Subcutaneous abdominal adipose tissue (tissue), 5 donors: ENCODE data around the gene C14orf93.

ENCODE experiments used
- H3K27ac ChIP-seq: one replicate; pipeline ENCODE4 v1.7.0; 2013; ENCODE audit warnings: low read depth, mild to moderate bottlenecking, inconsistent platforms, low read length, moderate library complexity
- H3K27me3 ChIP-seq, 5 donors: one replicate each; pipeline ENCODE4 v1.7.0; 2013; ENCODE audit warnings: low read length in 5 of 5, inconsistent platforms in 1 of 5; ENCODE audit not compliant: control insufficient read depth in 5 of 5, insufficient read depth in 4 of 5
- H3K36me3 ChIP-seq, 5 donors: one replicate each; pipeline ENCODE4 v1.7.0; 2013; ENCODE audit warnings: low read length in 5 of 5; ENCODE audit not compliant: control insufficient read depth in 5 of 5, insufficient read depth in 5 of 5
- H3K4me1 ChIP-seq, 5 donors: one replicate each; pipeline ENCODE4 v1.7.0; 2013; ENCODE audit warnings: low read length in 5 of 5, mild to moderate bottlenecking in 3 of 5, moderate library complexity in 1 of 5; ENCODE audit not compliant: control insufficient read depth in 5 of 5, insufficient read depth in 5 of 5
- H3K4me3 ChIP-seq, 5 donors: one replicate each; pipeline ENCODE4 v1.7.0; 2013; ENCODE audit warnings: low read length in 5 of 5, low read depth in 1 of 5
- H3K9ac ChIP-seq, 5 donors: one replicate each; pipeline ENCODE4 v1.7.0; 2013; ENCODE audit warnings: low read length in 5 of 5, mild to moderate bottlenecking in 4 of 5, moderate library complexity in 3 of 5
- H3K9me3 ChIP-seq, 5 donors: one replicate each; pipeline ENCODE4 v1.7.0; 2013; ENCODE audit warnings: low read length in 5 of 5; ENCODE audit not compliant: control insufficient read depth in 5 of 5
- donor health status: healthy.
- donor health status: healthy.
- donor health status: healthy.
- donor health status: healthy.
- donor health status: healthy.

The C14orf93 gene

GRCh38 chr14:23009939-23010726, at the start of gene C14orf93:
TSS of gene C14orf93 (minus strand) at chr14:23010143. CDS start at chr14:22999023, 11,120 bp downstream.
- peaks cover 0 to 26% (median 23%) of the 10 kb centered on the region in 5 donors for H3K4me1 ChIP-seq
- peak within 1 kb of the TSS; percentile 57 to 80 (median 69) for H3K4me3 ChIP-seq
- H3K36me3 ChIP-seq = no peaks in the 10 kb centered on the region
- peak within 1 kb of the TSS; percentile 34 to 71 (median 56) for H3K9ac ChIP-seq
- peak within 1 kb of the TSS; percentile 63 for H3K27ac ChIP-seq
- no peaks in the 10 kb centered on the region for H3K27me3 ChIP-seq
- no peaks in the 10 kb centered on the region for H3K9me3 ChIP-seq

- Histone ChIP-seq H3K27me3 (no peaks in the 10 kb centered on the region), H3K4me3 (no peak overlapping the region), H3K9ac (no peak overlapping the region), H3K36me3 (peaks cover 14 to 49% (median 45%) of the 10 kb centered on the region in 5 donors), H3K4me1 (peaks cover 0 to 33% (median 25%) of the 10 kb centered on the region in 5 donors), H3K27ac (no peak overlapping the region), H3K9me3 (no peaks in the 10 kb centered on the region)
These were observed 48.9 kb upstream of the C14orf93 start for GRCh38 chr14:23058654-23059504.

DNA sequence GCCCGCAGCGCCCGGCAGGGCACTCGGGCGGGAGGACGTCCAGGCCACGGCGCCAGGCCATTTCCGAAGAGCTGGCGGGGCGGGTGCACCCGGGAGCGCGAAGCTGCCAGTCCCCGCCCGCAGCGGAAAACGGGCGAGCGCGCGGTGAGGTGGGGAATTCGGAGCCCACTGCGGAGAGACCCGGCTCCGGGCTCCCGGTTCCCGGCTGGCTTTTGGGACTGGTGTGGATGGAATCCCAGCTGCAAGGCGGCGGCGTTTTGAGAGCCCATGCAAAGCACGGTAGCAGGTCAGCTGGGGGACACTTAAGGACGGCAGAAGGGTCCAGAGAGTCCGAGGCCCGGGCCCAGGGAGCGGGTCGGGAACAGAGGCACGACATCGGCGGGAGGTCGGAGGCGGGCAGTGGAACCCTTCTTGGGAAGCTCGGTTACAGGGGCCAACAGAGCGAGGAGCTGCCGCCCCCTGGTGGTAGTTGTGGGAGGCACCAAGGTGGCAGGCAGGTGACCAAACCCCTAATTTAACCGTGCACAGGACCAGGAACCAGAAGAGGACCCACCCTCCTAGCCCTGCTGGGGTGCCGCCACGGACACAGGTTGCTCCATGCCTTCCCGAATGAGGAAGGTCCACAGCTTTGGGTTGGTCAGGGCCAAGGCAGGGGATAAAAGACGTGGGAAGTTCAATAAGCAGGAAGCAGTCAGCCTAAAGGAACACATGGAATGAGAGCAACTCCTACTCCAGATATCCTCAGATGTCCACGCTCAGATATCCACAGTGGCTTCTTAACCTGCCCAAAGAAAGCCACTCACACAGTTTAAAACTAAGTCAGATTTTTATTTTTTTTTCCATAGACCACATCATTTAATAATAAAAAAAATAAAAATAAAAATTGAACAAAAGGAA, 48.1 kb upstream of the C14orf93 start:
- H3K27ac ChIP-seq = no peak overlapping the region
- H3K4me1 ChIP-seq = peaks cover 0 to 33% (median 25%) of the 10 kb centered on the region in 5 donors
- peaks cover 7 to 40% (median 37%) of the 10 kb centered on the region in 5 donors for H3K36me3 ChIP-seq
- no peaks in the 10 kb centered on the region for H3K27me3 ChIP-seq
- H3K4me3 ChIP-seq = peak overlapping the region in 4 of 5 donors; percentile 67 to 78 (median 68)
- peak overlapping the region in 3 of 5 donors; percentile 60 to 72 (median 62) for H3K9ac ChIP-seq
- no peaks in the 10 kb centered on the region for H3K9me3 ChIP-seq

DNA sequence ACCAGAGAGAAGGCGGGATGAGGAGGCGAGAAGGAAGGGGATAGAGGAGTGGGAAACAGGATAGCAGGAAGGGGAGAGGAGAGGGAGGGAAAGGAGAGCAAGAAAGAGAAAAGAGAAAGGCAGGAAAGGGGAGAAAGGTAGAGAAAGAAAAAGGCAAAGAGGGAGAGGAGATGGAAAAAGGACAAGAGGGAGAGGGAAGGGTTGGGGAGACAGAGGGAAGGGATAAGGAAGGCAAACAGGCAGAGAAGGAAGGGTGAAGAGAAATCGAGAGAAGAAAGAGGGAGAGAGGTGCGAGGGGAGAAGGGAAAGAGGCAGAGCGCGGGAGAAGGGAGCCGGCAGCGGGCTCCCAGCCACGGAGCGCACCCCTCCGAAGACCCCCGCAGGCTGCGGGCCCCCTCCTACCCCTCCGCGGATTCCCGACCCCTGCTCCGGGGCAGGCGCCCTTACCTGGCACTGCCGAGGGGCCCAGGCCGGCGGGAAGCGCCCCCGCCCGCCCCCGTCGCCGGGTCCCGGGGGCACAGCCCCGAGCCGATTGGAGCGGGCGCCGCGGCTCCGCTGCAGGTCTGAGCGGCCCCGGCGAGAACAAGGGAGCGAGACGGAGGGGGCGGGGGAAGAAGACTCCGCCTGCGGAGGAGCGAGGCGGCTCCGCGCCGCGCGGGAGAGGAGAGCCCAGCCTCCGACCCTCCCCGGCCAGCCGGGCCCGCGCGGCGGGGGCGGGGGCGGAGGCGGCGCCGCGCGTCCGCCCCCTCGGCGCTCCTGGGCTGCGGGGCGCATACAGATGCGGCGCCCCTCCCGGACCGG, 47.2 kb upstream of the C14orf93 start, which contains the start of gene CDH24:
TSS of gene CDH24 (minus strand) at position 565 of the 801 bp plus-strand sequence. CDS start 1,787 bp downstream, outside the sequence.
- H3K9ac ChIP-seq = peak within 1 kb of the TSS in 4 of 5 donors; percentile 12 to 72 (median 64)
- H3K36me3 ChIP-seq = peaks cover 0 to 32% (median 28%) of the 10 kb centered on the region in 5 donors
- peaks cover 0 to 29% (median 23%) of the 10 kb centered on the region in 5 donors for H3K4me1 ChIP-seq
- no peak within 1 kb of the TSS for H3K27ac ChIP-seq
- no peaks in the 10 kb centered on the region for H3K9me3 ChIP-seq
- H3K27me3 ChIP-seq = no peaks in the 10 kb centered on the region
- H3K4me3 ChIP-seq = peak within 1 kb of the TSS; percentile 50 to 78 (median 68)

DNA sequence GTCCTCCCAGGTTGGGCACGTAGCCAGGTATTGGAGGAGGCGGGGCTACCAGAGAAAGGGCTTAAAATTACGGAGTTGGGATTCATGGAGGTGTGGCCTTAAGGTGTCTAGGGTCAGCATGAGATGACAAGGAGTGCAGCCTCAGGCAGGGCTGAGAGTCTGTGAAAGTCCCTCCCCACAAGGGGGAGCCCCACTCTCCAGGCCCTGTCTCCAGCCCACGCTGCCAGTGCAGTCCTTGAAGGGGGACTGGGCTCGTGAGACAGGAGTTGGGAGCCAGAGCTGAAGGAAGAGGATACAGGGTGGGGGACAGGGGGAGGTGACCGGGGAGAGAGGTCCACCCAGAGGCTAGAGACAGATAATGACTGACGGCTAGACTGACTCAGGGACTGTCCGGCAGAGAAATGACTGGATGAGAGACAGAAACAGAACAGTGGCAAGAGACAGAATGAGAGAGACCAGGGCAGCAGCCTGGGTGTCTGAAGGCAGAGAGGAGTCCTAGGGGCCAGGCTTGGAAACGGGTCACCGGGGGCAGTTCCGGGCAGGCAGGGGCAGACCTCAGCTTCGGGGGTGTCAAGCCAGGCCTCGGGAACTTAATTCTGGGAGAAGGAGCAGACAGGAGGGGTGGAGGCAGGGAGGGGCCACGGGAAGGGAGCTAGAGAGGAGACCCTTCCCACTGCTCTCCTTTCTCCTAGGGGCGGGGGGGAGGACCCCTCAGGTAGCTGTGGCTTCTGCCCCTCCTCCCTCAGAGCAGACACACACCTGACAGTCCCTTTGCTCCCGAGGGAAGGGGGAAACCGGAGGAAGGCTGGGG, 46.4 kb upstream of the C14orf93 start:
- H3K4me1 ChIP-seq = peaks cover 0 to 25% (median 19%) of the 10 kb centered on the region in 5 donors
- peak overlapping the region in 4 of 5 donors; percentile 50 to 78 (median 68) for H3K4me3 ChIP-seq
- no peaks in the 10 kb centered on the region for H3K27me3 ChIP-seq
- peaks cover 0 to 28% (median 24%) of the 10 kb centered on the region in 5 donors for H3K36me3 ChIP-seq
- H3K9me3 ChIP-seq = no peaks in the 10 kb centered on the region
- peak overlapping the region in 3 of 5 donors; percentile 55 to 65 (median 56) for H3K9ac ChIP-seq
- no peak overlapping the region for H3K27ac ChIP-seq

DNA sequence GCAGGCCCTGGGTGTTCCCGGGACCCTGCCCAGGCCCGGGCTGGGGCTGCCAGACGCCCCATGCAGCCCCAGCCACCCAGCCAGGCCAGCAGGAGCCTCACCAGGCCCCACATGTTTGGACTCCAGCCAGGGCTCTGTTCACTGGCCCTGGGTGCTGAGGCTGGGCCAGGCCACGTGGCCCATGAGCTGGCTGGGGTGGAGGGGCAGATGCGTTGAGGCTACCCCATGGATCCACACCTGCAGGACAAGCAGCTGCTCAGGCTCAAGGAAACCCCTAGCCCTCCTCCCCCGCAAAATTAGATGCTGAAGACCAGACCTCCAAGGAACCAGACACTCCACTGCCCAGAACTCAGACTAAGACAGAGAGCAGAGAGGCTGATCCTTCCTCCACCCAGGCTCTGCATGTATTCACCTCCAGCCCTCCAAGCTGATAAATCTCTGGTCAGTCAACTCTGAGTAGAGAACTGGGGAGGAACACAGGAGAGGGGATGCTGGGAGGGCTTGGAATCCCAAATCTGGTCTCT, 45.7 kb upstream of the C14orf93 start:
- Histone ChIP-seq H3K27ac (no peak overlapping the region), H3K27me3 (no peaks in the 10 kb centered on the region), H3K9me3 (no peaks in the 10 kb centered on the region), H3K9ac (no peak overlapping the region), H3K4me3 (no peak overlapping the region), H3K4me1 (peaks cover 0 to 25% (median 19%) of the 10 kb centered on the region in 5 donors), H3K36me3 (peaks cover 0 to 22% (median 18%) of the 10 kb centered on the region in 5 donors)

DNA sequence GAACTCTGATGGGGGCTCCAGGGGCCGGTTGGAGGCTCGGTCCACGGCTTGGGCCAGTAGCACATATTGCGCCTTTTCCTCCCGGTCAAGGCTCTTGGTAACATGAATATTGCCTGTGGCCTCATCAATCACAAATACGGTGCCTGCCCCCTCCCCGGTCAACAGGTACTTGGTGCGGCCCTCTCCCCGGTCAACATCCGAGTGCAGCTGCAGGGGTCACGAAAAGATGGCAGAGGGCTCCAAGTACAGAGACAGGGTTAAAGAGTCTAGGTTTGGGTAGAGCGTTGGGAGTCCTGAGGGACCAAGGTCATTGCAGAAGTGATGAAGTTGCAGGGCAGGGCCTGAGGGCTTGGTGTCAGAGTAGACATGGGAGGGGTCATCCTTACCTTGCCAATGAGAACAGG, 45.2 kb upstream of the C14orf93 start:
- Histone ChIP-seq H3K27ac (no peak overlapping the region), H3K4me1 (peaks cover 0 to 25% (median 19%) of the 10 kb centered on the region in 5 donors), H3K4me3 (no peak overlapping the region), H3K9ac (no peak overlapping the region), H3K36me3 (peaks cover 0 to 17% (median 13%) of the 10 kb centered on the region in 5 donors), H3K9me3 (no peaks in the 10 kb centered on the region), H3K27me3 (no peaks in the 10 kb centered on the region)
